Panc1 (cell line): Measurements from ENCODE around the gene ZNF609. TPM values are rescaled to one million over a fixed set of nuclear protein-coding genes. Genes with fewer than 3 reads are reported as not detected.

Source experiments
- ATAC-seq: fragments of 200-7000 bp; cut with Tn5 transposase; 2 replicates; pipeline ENCODE4 v1.9.1; 2020; ENCODE audit warnings: mild to moderate bottlenecking, moderate library complexity
- BruUV-seq: library from RNA; stranded (reverse); fragments of 400-500 nt; replicated peaks from 2 replicates; lab custom pipeline; 2021; lab: Mats Ljungman, UMichigan
- CTCF ChIA-PET: fragments of 300-600 bp; sonication (Branson Sonifier 250); formaldehyde crosslinking; loops from one replicate; lab custom pipeline; 2022; ENCODE audit warnings: antibody characterized with exemption; lab: Charles Lee
- POLR2A ChIA-PET: fragments of 300-600 bp; sonication (Branson Sonifier 250); formaldehyde crosslinking; loops from one replicate; lab custom pipeline; 2022; ENCODE audit warnings: antibody characterized with exemption; lab: Charles Lee
- DNase-seq: peaks from one replicate; pipeline ENCODE4 v3.0.0-alpha.2; 2010; ENCODE audit warnings: low read depth, low spot score
- H3K27ac ChIP-seq: 2 replicates; pipeline ENCODE4 v1.5.1; 2011; ENCODE audit warnings: mild to moderate bottlenecking, low read length, inconsistent platforms
- H3K27me3 ChIP-seq: fragments of 200-500 bp; sonication (Bioruptor generic); 2 replicates; pipeline ENCODE4 v1.6.0; 2014; ENCODE audit warnings: low read length, inconsistent platforms; ENCODE audit not compliant: control insufficient read depth, insufficient read depth
- H3K36me3 ChIP-seq: fragments of 200-500 bp; sonication (Bioruptor generic); 2 replicates; pipeline ENCODE4 v1.5.1; 2014; ENCODE audit warnings: inconsistent platforms, mild to moderate bottlenecking, low read length, moderate library complexity; ENCODE audit not compliant: control insufficient read depth, insufficient read depth
- H3K4me1 ChIP-seq: 2 replicates; pipeline ENCODE4 v1.5.1; 2011; ENCODE audit warnings: inconsistent platforms, mild to moderate bottlenecking, low read length, moderate library complexity; ENCODE audit not compliant: control insufficient read depth, insufficient read depth
- H3K4me3 ChIP-seq, 2 experiments: 2 replicates each; pipeline ENCODE4 v1.5.1; 2011 to 2012; ENCODE audit warnings: low read depth in 2 of 2, low read length in 2 of 2, mild to moderate bottlenecking in 2 of 2, inconsistent platforms in 1 of 2, moderate library complexity in 1 of 2
- H3K9me3 ChIP-seq: fragments of 200-500 bp; sonication (Bioruptor generic); 2 replicates; pipeline ENCODE4 v1.5.1; 2014; ENCODE audit warnings: low read depth, mild to moderate bottlenecking, inconsistent platforms, low read length, moderate library complexity; ENCODE audit not compliant: control insufficient read depth, insufficient read depth
- POLR2AphosphoS5 ChIP-seq: IDR thresholded peaks from 2 replicates; pipeline ENCODE4 v1.6.1; 2012; ENCODE audit warnings: mild to moderate bottlenecking, low read depth, low read length, moderate library complexity
- SIN3A ChIP-seq: IDR thresholded peaks from 2 replicates; pipeline ENCODE4 v1.6.1; 2012; ENCODE audit warnings: low read depth, mild to moderate bottlenecking, low read length, moderate library complexity, borderline replicate concordance; ENCODE audit not compliant: insufficient read depth
- TCF7L2 ChIP-seq: IDR thresholded peaks from 2 replicates; pipeline ENCODE4 v1.6.1; 2011; ENCODE audit warnings: mild to moderate bottlenecking, low read depth, low read length, inconsistent platforms
- in situ Hi-C: cut with HindIII; loops from 2 replicates; pipeline ENCODE4 v1.10.0; 2016; ENCODE audit warnings: low sequenced_read_pairs, low pct_unique_long_range_greater_than_20kb
- intact Hi-C: fragments of 100-400 bp; cut with micrococcal nuclease; formaldehyde crosslinking; loops from one replicate; pipeline ENCODE4 v1.10.0; 2022; ENCODE audit not compliant: unreplicated experiment
- total RNA-seq: library from RNA; stranded (reverse); gene quantifications from one replicate; pipeline ENCODE4 v1.2.1, GENCODE V29; 2021; ENCODE audit not compliant: unreplicated experiment
- TF ChIP-seq, protein P1 (sequence below), 2 experiments: IDR thresholded peaks; 2 replicates each; pipeline ENCODE4 v1.6.1; 2011 to 2012; ENCODE audit warnings: low read depth in 2 of 2, control low read depth in 1 of 2, low read length in 1 of 2, mild to moderate bottlenecking in 1 of 2, moderate library complexity in 1 of 2; ENCODE audit not compliant: insufficient read depth in 1 of 2
- TF ChIP-seq, protein P2 (sequence below): fragments of 450-650 bp; IDR thresholded peaks from 2 replicates; pipeline ENCODE4 v1.5.1; 2017; ENCODE audit warnings: mild to moderate bottlenecking

The ZNF609 gene
- total RNA-seq, 1 experiment from 2014 or later = 47.2 TPM

DNA sequence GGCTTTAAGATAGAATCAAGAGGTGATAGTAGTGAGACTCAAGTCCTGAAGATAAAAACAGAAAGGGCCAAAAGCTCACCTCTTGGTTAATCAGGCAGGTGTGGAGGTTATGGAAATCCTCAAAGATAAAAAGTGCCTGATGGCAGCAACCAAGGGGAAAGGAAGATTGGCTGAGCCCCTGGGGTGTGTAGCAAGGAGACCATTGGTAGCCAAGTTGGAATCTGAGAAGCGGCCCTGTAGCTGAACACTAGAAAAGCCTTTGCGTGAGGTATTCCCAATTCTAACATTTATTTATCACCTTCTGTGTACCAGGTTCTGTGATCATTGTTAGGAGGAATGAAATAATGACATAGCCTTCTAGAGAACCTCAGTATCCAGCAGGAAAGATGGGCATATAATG, 98.9 kb downstream of the ZNF609 start:
- POLR2A ChIA-PET = no interaction called here
- intact Hi-C loops (no loop called here), in situ Hi-C loops (no loop called here)
- no peaks in the 10 kb centered on the region for H3K9me3 ChIP-seq
- no peaks in the 10 kb centered on the region for H3K4me1 ChIP-seq
- no peak overlapping the region for H3K27ac ChIP-seq
- CTCF ChIA-PET = no interaction called here
- ATAC-seq (no peak), DNase-seq (no peak)
- H3K27me3 ChIP-seq = no peaks in the 10 kb centered on the region
- no peak overlapping the region for H3K4me3 ChIP-seq
- TF ChIP-seq, protein P1, sequence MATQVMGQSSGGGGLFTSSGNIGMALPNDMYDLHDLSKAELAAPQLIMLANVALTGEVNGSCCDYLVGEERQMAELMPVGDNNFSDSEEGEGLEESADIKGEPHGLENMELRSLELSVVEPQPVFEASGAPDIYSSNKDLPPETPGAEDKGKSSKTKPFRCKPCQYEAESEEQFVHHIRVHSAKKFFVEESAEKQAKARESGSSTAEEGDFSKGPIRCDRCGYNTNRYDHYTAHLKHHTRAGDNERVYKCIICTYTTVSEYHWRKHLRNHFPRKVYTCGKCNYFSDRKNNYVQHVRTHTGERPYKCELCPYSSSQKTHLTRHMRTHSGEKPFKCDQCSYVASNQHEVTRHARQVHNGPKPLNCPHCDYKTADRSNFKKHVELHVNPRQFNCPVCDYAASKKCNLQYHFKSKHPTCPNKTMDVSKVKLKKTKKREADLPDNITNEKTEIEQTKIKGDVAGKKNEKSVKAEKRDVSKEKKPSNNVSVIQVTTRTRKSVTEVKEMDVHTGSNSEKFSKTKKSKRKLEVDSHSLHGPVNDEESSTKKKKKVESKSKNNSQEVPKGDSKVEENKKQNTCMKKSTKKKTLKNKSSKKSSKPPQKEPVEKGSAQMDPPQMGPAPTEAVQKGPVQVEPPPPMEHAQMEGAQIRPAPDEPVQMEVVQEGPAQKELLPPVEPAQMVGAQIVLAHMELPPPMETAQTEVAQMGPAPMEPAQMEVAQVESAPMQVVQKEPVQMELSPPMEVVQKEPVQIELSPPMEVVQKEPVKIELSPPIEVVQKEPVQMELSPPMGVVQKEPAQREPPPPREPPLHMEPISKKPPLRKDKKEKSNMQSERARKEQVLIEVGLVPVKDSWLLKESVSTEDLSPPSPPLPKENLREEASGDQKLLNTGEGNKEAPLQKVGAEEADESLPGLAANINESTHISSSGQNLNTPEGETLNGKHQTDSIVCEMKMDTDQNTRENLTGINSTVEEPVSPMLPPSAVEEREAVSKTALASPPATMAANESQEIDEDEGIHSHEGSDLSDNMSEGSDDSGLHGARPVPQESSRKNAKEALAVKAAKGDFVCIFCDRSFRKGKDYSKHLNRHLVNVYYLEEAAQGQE (IDR thresholded peaks at IDR 0.05; ENCODE audit: insufficient read depth in 1 of 2, low read depth in 2 of 2, low read length in 1 of 2) = no peak
- TF ChIP-seq, protein P2, sequence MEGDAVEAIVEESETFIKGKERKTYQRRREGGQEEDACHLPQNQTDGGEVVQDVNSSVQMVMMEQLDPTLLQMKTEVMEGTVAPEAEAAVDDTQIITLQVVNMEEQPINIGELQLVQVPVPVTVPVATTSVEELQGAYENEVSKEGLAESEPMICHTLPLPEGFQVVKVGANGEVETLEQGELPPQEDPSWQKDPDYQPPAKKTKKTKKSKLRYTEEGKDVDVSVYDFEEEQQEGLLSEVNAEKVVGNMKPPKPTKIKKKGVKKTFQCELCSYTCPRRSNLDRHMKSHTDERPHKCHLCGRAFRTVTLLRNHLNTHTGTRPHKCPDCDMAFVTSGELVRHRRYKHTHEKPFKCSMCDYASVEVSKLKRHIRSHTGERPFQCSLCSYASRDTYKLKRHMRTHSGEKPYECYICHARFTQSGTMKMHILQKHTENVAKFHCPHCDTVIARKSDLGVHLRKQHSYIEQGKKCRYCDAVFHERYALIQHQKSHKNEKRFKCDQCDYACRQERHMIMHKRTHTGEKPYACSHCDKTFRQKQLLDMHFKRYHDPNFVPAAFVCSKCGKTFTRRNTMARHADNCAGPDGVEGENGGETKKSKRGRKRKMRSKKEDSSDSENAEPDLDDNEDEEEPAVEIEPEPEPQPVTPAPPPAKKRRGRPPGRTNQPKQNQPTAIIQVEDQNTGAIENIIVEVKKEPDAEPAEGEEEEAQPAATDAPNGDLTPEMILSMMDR = no peak
- TF ChIP-seq TCF7L2 (no peak), SIN3A (no peak), POLR2AphosphoS5 (no peak)
- H3K36me3 ChIP-seq = no peaks in the 10 kb centered on the region
- BruUV-seq = no TSS peak

DNA sequence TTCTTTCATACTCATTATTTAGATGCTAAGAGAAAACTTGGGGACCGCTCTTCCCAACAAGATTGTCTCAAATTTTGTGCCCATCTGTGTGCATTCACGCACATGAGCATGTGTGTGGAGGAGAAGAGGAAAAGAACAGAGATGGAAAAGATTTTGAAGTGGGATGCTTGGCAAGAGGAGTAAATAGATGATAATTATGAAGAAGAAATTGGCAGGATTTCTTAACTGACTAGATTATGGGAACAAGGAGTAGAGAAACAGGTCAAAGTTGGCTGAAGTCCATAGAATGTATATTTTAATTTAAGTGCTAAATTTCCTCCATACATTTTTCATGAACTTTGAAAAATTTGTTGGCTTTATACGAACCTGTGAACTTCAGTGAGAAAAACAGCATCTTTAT, 100.1 kb downstream of the ZNF609 start:
- intact Hi-C loops (no loop called here), in situ Hi-C loops (no loop called here)
- H3K36me3 ChIP-seq = no peaks in the 10 kb centered on the region
- no peaks in the 10 kb centered on the region for H3K4me1 ChIP-seq
- ChIA-PET CTCF (no interaction called here), POLR2A (no interaction called here)
- H3K9me3 ChIP-seq = no peaks in the 10 kb centered on the region
- no peak for ATAC-seq
- BruUV-seq = no TSS peak
- no peak overlapping the region for H3K27ac ChIP-seq
- H3K4me3 ChIP-seq = no peak overlapping the region
- no peak for TF ChIP-seq POLR2AphosphoS5
- TF ChIP-seq, protein P2 = no peak
- TF ChIP-seq TCF7L2 = no peak
- TF ChIP-seq, protein P1 (IDR thresholded peaks at IDR 0.05; ENCODE audit: insufficient read depth in 1 of 2, low read depth in 2 of 2, low read length in 1 of 2) = no peak
- TF ChIP-seq SIN3A = no peak
- no peaks in the 10 kb centered on the region for H3K27me3 ChIP-seq
- DNase-seq = no peak
